Measurements from ENCODE around the gene RAB22A.
A peak's percentile ranks its signal among the peaks of the same experiment; 100 is the strongest.

Gene RAB22A

DNA sequence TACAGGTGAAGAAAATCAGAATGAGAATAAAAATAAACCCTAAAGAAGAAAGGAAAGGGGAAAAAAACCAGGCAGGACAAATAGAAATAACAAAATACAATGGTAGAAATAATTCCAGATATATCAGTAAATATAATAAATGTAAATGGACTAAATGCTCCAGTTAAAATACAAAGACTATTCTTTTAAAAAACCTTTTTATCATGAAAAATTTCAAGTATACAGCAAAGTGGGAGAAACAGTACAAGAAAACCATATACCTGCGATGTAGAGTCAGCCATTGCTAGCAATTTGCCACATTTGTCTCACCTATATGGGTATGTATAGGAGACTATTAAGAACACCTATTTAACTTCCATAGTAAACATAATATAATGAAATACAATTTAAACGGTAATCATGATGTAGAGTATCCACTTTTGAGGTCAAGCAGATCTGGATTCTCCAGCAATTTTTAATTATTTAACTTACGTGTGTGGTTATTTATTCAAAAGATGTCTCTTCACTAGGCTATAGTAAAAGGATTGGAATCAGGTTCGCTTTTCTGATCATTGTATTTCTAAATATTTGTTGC is 78.6 kb downstream of the RAB22A start:
- no peak overlapping the region for H3K27ac ChIP-seq
- H3K79me2 ChIP-seq (ENCODE audit: insufficient read depth, low read depth): peaks cover 39% of the 10 kb centered on the region
- H3K27me3 ChIP-seq (ENCODE audit: insufficient read depth, low read depth): no peaks in the 10 kb centered on the region
- H3K4me2 ChIP-seq: peak overlapping the region; percentile 39
- no peak overlapping the region for H3K9ac ChIP-seq
- H4K20me1 ChIP-seq (ENCODE audit: insufficient read depth): peaks cover 4% of the 10 kb centered on the region
- no peak overlapping the region for H3K4me3 ChIP-seq (IDR thresholded peaks at IDR 0.05; ENCODE audit: insufficient read depth, low read depth, low read length)
- no peaks in the 10 kb centered on the region; the same call in 1 of the 2 replicates for H3K36me3 ChIP-seq (ENCODE audit: insufficient read depth)
- no peak for TF ChIP-seq CTCF (conservative IDR thresholded peaks at IDR 0.05; ENCODE audit: low read depth, low read length)
- peak overlapping the region; percentile 39 for H2AFZ ChIP-seq (ENCODE audit: low read depth)
- peaks cover 35% of the 10 kb centered on the region for H3K4me1 ChIP-seq (ENCODE audit: low read depth, poor library complexity, severe bottlenecking)

DNA sequence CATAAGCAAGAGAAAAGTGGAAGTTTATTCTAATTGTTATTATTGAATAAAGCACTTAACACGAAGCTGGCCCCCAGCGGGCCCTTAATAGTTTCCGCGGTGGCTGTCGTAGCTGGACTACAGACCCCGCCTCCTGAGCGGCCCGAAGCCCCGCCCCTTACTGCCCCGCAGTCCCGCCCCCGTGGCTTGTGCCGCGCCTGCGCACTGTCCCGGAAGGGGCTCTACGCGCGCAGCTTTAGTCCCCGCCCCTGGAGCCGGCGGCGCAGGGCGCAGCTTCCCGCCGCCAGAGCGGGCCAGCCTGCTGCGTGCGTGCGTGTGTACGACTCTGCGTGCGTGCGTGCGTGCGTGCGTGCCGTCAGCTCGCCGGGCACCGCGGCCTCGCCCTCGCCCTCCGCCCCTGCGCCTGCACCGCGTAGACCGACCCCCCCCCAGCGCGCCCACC is 79.4 kb downstream of the RAB22A start, which contains the start of gene VAPB:
Gene VAPB (plus strand): TSS at position 348 of the 442 bp plus-strand sequence. CDS start 231 bp downstream, outside the sequence.
- no peak within 1 kb of the TSS for H3K4me3 ChIP-seq (IDR thresholded peaks at IDR 0.05; ENCODE audit: insufficient read depth, low read depth, low read length)
- H3K4me1 ChIP-seq (ENCODE audit: low read depth, poor library complexity, severe bottlenecking): peaks cover 35% of the 10 kb centered on the region
- H3K27ac ChIP-seq: peak within 1 kb of the TSS; percentile 89
- no peak for TF ChIP-seq CTCF (conservative IDR thresholded peaks at IDR 0.05; ENCODE audit: low read depth, low read length)
- H2AFZ ChIP-seq (ENCODE audit: low read depth): peak within 1 kb of the TSS; percentile 70
- H3K9ac ChIP-seq: peak within 1 kb of the TSS; percentile 98
- peaks cover 47% of the 10 kb centered on the region for H3K79me2 ChIP-seq (ENCODE audit: insufficient read depth, low read depth)
- H3K27me3 ChIP-seq (ENCODE audit: insufficient read depth, low read depth): no peaks in the 10 kb centered on the region
- peak within 1 kb of the TSS; percentile 55 for H3K4me2 ChIP-seq
- H4K20me1 ChIP-seq (ENCODE audit: insufficient read depth): peaks cover 5% of the 10 kb centered on the region
- no peaks in the 10 kb centered on the region; the same call in 1 of the 2 replicates for H3K36me3 ChIP-seq (ENCODE audit: insufficient read depth)

- Histone ChIP-seq H3K9ac (peak overlapping the region; percentile 98), H4K20me1 (ENCODE audit: insufficient read depth) (peaks cover 10% of the 10 kb centered on the region), H3K36me3 (ENCODE audit: insufficient read depth) (no peaks in the 10 kb centered on the region; the same call in 1 of the 2 replicates), H3K79me2 (ENCODE audit: insufficient read depth, low read depth) (peaks cover 52% of the 10 kb centered on the region), H3K27me3 (ENCODE audit: insufficient read depth, low read depth) (no peaks in the 10 kb centered on the region), H2AFZ (ENCODE audit: low read depth) (peak overlapping the region; percentile 70), H3K4me2 (peak overlapping the region; percentile 55), H3K4me3 (IDR thresholded peaks at IDR 0.05; ENCODE audit: insufficient read depth, low read depth, low read length) (no peak overlapping the region), H3K4me1 (ENCODE audit: low read depth, poor library complexity, severe bottlenecking) (peaks cover 35% of the 10 kb centered on the region), H3K27ac (peak overlapping the region; percentile 89)
- no peak for TF ChIP-seq CTCF (conservative IDR thresholded peaks at IDR 0.05; ENCODE audit: low read depth, low read length)
Measured at GRCh38 chr20:58389324-58389967, 79.9 kb downstream of the RAB22A start.

DNA sequence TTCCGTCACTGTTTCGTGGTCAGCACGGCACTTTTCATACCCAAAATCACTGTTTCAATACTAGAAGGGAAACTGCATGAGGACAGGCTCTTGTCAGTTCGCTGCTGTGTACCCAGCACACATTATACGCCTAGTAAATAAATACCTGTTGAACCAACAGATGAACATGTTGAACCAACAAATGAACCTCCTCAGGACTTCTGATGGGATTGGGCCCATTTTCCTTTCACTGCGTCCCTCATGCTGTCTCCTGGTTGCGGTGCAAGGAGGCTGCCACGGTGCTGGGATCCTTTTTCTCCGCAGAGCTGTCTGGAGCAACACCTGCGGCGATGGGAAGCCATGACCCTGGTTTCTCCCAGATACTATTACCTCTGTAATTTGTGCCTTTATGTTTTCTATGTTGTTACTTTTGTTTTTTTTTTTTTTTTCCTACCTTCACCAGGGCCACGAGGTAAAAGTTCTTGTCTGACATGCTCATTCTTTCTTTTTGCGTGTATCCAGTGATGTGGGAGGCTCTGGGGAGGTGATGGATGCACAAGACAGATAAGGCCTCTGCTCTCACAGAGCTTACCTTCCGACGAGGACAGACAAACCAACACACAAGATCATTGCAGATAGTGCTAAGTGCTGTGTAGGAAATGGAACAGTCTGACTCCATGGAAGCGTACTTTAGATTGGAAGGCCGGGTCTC is 80.6 kb downstream of the RAB22A start:
- Histone ChIP-seq H3K9ac (peak overlapping the region; percentile 98; the same call in 1 of the 2 replicates), H3K4me3 (IDR thresholded peaks at IDR 0.05; ENCODE audit: insufficient read depth, low read depth, low read length) (no peak overlapping the region), H3K27me3 (ENCODE audit: insufficient read depth, low read depth) (no peaks in the 10 kb centered on the region), H2AFZ (ENCODE audit: low read depth) (peak overlapping the region; percentile 70), H3K4me1 (ENCODE audit: low read depth, poor library complexity, severe bottlenecking) (peaks cover 35% of the 10 kb centered on the region), H3K4me2 (peak overlapping the region; percentile 55), H3K79me2 (ENCODE audit: insufficient read depth, low read depth) (peaks cover 59% of the 10 kb centered on the region), H4K20me1 (ENCODE audit: insufficient read depth) (peaks cover 11% of the 10 kb centered on the region), H3K27ac (peak overlapping the region; percentile 89; the same call in 1 of the 2 replicates), H3K36me3 (ENCODE audit: insufficient read depth) (no peaks in the 10 kb centered on the region; the same call in 1 of the 2 replicates)
- no peak for TF ChIP-seq CTCF (conservative IDR thresholded peaks at IDR 0.05; ENCODE audit: low read depth, low read length)

Measured in KMS-11 (cell line).